Measurements from ENCODE around the gene TTC34. TPM values are rescaled to one million over a fixed set of nuclear protein-coding genes. Genes with fewer than 3 reads are reported as not detected.

The TTC34 gene
- total and polyA plus RNA-seq, 7 donors = 0.01 to 0.15 (median 0.04) TPM

DNA sequence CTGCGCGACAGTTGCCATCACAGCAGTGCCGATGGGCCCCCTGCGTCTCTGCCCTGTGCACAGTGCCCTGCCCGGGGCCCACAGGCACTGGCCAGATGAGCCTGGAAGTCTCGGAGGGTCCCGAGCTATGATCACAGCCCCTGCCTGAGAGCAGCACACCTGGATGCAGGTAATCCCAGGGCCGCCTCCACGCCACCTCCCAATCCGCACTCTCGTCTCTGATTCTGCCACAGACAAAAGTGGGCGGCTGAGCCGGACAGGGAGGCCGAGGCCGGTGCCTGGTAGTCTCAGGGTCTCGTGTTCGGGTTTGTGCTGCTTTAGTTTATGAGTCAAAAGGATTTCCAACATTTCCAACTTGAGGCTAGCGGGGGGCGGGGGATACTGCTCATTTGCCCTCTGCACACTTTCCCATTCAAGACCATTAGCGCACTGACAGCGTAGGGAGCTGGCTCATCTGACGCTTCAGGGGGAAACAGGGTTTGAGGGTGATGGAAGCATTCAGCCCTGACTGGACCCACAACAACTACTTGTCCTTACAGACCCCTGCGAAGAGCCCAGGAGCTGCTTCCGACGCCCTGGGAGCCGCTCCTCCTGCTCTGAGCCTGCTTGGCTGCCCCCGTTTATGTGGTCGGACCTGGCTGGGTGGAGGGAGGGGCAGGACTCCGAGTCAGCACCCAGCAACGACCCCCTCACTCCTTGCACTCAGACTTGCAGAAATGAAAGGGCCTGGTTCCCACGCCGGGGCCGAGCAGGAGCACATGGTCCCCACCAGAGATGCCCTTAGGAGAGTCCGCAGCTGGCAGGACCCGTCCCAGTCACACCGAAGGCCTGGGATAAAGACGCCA lies 1.8 kb upstream of the TTC34 start:
- Histone ChIP-seq H3K4me1 (no peaks in the 10 kb centered on the region), H3K4me3 (no peak overlapping the region), H3K9me3 (no peaks in the 10 kb centered on the region), H3K27me3 (ENCODE audit: insufficient read depth in 3 of 3, low read length in 2 of 3) (peaks cover 0 to 43% (median 11%) of the 10 kb centered on the region in 3 donors), H3K36me3 (ENCODE audit: insufficient read depth in 1 of 2, low read depth in 1 of 2) (no peaks in the 10 kb centered on the region), H3K27ac (no peak overlapping the region)
- intact Hi-C loops (cut with DNase I) = no loop called here
- DNase-seq = peak; percentile 5 to 35
- ATAC-seq = no peak
- 77 to 81% (median 77%) methylated on average over 37 of the region's 37 CpGs for WGBS, 3 donors
- TF ChIP-seq, protein P1, sequence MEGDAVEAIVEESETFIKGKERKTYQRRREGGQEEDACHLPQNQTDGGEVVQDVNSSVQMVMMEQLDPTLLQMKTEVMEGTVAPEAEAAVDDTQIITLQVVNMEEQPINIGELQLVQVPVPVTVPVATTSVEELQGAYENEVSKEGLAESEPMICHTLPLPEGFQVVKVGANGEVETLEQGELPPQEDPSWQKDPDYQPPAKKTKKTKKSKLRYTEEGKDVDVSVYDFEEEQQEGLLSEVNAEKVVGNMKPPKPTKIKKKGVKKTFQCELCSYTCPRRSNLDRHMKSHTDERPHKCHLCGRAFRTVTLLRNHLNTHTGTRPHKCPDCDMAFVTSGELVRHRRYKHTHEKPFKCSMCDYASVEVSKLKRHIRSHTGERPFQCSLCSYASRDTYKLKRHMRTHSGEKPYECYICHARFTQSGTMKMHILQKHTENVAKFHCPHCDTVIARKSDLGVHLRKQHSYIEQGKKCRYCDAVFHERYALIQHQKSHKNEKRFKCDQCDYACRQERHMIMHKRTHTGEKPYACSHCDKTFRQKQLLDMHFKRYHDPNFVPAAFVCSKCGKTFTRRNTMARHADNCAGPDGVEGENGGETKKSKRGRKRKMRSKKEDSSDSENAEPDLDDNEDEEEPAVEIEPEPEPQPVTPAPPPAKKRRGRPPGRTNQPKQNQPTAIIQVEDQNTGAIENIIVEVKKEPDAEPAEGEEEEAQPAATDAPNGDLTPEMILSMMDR (IDR thresholded peaks at IDR 0.05) = no peak

DNA sequence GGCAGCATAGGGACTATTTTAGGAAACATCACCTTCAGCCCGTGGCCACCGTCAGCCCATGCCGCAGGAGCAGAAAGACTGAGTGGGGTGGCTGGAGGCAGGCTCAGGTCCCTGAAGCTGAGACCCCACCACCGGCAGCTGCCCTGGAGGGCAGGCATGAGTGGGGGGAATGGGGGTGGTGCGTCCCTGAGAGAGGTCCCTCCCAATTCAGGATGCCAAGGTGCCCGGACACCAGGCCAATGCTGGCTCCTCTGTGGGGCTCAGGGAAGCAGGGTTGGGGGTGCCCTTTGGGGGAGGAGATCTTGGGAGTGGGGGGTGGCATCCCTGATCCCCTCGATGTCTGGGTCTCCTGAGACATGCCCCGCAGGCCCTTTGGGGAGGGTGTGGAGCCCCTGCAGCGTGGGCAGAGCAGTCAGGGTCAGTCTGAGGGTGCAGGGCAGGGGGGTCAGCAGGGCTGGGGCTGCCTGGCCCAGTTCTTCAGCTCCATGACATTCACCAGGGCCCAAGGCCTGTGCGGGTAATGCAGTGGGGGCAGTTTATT lies 998 bp upstream of the TTC34 start:
- TF ChIP-seq, protein P1 (IDR thresholded peaks at IDR 0.05) = no peak
- Histone ChIP-seq H3K4me1 (no peaks in the 10 kb centered on the region), H3K4me3 (no peak overlapping the region), H3K27ac (no peak overlapping the region), H3K27me3 (ENCODE audit: insufficient read depth in 3 of 3, low read length in 2 of 3) (peaks cover 0 to 43% (median 11%) of the 10 kb centered on the region in 3 donors), H3K36me3 (ENCODE audit: insufficient read depth in 1 of 2, low read depth in 1 of 2) (no peaks in the 10 kb centered on the region), H3K9me3 (no peaks in the 10 kb centered on the region)
- 59 to 71% (median 69%) methylated on average over 10 of the region's 10 CpGs for WGBS, 3 donors
- intact Hi-C loops (cut with DNase I) = no loop called here
- DNase-seq = peak; percentile 3 to 30
- ATAC-seq = no peak

DNA sequence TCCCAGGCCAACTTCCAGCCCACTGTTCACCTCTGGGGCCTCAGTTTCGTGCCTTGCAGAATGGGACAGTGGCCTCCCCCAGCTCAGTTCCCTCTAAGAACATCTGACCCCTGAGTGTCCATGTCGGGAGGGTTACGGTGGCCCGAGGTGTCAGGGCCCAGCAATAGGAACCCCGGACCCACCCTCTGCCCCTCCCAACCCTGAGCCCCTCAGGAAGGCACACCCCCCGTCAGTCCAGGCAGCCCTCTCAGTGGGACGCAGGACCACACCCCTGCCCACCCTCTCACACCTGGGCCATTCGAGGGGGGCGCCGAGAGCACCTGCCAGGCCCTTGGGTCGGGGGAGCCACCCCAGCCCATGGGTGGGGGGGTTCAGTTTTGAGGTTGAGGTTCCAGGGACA lies 447 bp downstream of the TTC34 start:
- H3K9me3 ChIP-seq = no peaks in the 10 kb centered on the region
- intact Hi-C loops (cut with DNase I) = no loop called here
- WGBS, 3 donors = 70 to 77% (median 71%) methylated on average over 7 to 11 of the region's 11 CpGs
- no peaks in the 10 kb centered on the region for H3K36me3 ChIP-seq (ENCODE audit: insufficient read depth in 1 of 2, low read depth in 1 of 2)
- no peaks in the 10 kb centered on the region for H3K4me1 ChIP-seq
- peak; percentile 3 to 27 for DNase-seq
- TF ChIP-seq, protein P1 (IDR thresholded peaks at IDR 0.05) = no peak
- no peak for ATAC-seq
- H3K27me3 ChIP-seq (ENCODE audit: insufficient read depth in 3 of 3, low read length in 2 of 3) = peaks cover 0 to 38% (median 10%) of the 10 kb centered on the region in 3 donors
- H3K27ac ChIP-seq = no peak overlapping the region
- no peak overlapping the region for H3K4me3 ChIP-seq

DNA sequence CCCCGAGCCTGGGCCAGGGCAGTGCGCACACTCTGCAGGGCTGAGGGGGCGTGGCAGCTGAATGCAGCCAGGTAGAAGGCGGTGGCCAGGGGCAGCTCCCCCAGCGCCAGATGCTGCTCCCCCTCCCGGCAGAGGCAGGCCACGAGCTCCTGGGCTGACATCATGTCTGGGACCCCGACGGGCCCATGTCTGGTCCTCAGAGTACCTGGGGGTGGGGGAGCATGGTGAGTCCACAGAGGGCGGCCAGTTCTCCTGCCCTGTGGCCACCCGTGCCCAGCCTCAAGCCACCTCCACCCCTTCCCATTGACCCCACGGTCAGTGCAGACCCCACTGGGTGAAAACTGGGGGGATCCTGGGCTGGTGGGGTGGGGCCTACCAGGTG lies 838 bp downstream of the TTC34 start:
- no peak for ATAC-seq
- intact Hi-C loops (cut with DNase I) = no loop called here
- no peak overlapping the region for H3K4me3 ChIP-seq
- H3K27me3 ChIP-seq (ENCODE audit: insufficient read depth in 3 of 3, low read length in 2 of 3) = peaks cover 0 to 34% (median 9%) of the 10 kb centered on the region in 3 donors
- DNase-seq = peak in 1 of 2 donors; percentile 9
- no peaks in the 10 kb centered on the region for H3K4me1 ChIP-seq
- H3K27ac ChIP-seq = no peak overlapping the region
- H3K9me3 ChIP-seq = peaks cover 3% of the 10 kb centered on the region
- H3K36me3 ChIP-seq (ENCODE audit: insufficient read depth in 1 of 2, low read depth in 1 of 2) = no peaks in the 10 kb centered on the region
- TF ChIP-seq, protein P1 (IDR thresholded peaks at IDR 0.05) = no peak
- WGBS, 3 donors = 69 to 79% (median 72%) methylated on average over 11 to 12 of the region's 12 CpGs
